Ureter (tissue), 1 donor: ENCODE measurements around the gene MATCAP1. TPM values are rescaled to one million over a fixed set of nuclear protein-coding genes. Genes with fewer than 3 reads are reported as not detected.

Experiments used
- DNase-seq: peaks from one replicate; pipeline ENCODE4 v3.0.0-alpha.2; 2020; ENCODE audit warnings: low spot score
- total RNA-seq: library from RNA; stranded (reverse); gene quantifications from one replicate; pipeline ENCODE4 v1.2.4, GENCODE V29; 2023
- donor health status: DM: yes; HTN: yes; CAD: no.

The MATCAP1 gene
- total RNA-seq, 1 donor from 2014 or later: 50.7 TPM

GRCh38 chr16:67208154-67208896 is 24.6 kb upstream of the MATCAP1 start:
- no peak for DNase-seq

GRCh38 chr16:67207249-67208091 is 23.7 kb upstream of the MATCAP1 start:
- DNase-seq: no peak

DNA sequence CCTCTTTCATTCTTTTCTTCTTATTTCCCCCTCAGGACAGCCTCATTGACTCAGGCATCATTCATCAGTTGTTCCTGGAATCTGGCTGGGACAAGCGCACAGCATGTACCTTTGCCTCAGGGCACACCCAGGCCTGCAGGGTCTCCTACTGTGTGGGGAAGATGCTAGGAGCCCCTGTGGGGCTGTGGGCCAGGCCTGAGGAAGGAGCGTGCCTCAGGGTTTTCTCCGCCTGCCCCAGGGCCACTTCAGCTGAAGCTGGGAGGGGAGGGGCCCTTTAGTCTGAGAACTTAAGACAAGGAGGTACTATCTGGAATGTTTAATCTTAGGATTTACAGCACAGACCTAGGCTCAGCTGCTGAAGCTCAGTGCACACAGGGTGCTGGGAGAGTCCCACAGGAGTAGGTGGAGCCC is 23.1 kb upstream of the MATCAP1 start:
- no peak for DNase-seq

DNA sequence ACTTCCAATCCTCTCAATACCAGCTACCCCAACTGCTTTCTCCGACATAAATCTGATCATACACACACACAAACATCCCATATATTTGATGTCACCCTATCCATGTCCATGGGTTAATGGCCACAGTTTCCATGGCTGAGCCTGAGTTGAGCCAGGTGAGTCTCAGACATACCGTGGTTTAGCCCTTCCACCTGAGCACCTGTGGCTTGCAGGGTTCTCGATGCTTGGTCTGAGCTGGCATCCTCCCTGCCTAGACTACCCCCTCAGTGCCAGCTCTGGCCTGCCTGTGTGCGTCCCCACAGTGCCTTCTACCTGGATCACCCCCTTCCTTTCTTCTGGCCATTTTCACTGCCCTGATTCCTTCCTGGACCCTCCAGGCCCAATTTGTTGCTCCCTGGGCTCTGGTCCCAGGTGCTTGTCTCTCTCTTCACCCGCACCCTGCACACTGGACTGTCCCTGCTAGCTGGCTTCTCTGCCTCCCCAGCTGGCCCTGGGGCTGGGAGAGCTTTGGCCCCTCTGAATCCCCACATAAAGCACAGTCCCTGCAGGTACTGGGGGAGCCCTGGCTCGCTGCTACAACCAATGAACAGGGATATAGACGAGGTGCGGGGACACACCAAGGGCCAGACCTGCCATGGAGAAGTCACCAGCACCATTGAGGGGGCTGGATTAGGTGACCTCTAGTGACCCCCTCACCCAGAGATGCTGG is 22.5 kb upstream of the MATCAP1 start:
- DNase-seq: no peak

DNA sequence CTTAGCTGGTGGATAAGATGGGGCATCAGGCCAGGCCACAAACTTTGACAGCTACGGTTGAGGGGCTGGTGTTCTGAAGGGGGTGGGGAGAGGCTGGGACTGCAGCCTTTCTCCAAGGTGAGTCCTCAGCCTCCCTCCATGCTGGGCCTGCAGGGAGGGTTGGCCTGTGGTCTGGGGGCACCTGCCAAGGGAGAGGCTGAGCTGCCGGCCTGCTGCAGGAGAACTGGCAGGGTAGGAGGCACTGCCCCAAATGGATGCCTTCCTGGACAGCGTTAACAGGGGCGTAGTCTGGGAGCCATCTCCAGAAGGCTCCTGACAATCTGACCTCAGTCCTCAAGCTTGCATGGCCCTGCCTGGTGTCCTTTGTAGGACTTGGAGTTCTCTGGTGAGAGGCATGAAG is 20.3 kb upstream of the MATCAP1 start:
- no peak for DNase-seq

- DNase-seq: no peak
Observed at GRCh38 chr16:67202956-67203493, 19.3 kb upstream of the MATCAP1 start.

DNA sequence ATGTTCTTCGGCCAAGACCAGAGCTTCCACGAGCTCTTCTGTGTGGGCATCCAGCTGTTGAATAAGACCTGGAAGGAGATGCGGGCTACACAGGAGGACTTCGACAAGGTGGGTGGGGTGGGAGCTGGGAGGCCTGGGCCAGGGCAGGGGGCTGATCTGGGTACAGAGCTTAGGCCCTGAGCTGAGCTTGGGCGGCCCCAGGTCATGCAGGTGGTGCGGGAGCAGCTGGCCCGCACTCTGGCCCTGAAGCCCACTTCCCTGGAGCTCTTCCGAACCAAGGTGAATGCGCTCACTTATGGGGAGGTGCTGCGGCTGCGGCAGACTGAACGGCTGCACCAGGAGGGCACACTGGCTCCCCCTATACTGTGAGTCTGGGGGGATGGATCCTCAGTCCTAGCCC is 18.7 kb upstream of the MATCAP1 start:
- no peak for DNase-seq

- DNase-seq: no peak
Observed at GRCh38 chr16:67201411-67202345, 17.9 kb upstream of the MATCAP1 start.

GRCh38 chr16:67200491-67200890 is 16.7 kb upstream of the MATCAP1 start:
- DNase-seq: no peak

GRCh38 chr16:67199808-67200198 is 16.0 kb upstream of the MATCAP1 start:
- DNase-seq: no peak

DNA sequence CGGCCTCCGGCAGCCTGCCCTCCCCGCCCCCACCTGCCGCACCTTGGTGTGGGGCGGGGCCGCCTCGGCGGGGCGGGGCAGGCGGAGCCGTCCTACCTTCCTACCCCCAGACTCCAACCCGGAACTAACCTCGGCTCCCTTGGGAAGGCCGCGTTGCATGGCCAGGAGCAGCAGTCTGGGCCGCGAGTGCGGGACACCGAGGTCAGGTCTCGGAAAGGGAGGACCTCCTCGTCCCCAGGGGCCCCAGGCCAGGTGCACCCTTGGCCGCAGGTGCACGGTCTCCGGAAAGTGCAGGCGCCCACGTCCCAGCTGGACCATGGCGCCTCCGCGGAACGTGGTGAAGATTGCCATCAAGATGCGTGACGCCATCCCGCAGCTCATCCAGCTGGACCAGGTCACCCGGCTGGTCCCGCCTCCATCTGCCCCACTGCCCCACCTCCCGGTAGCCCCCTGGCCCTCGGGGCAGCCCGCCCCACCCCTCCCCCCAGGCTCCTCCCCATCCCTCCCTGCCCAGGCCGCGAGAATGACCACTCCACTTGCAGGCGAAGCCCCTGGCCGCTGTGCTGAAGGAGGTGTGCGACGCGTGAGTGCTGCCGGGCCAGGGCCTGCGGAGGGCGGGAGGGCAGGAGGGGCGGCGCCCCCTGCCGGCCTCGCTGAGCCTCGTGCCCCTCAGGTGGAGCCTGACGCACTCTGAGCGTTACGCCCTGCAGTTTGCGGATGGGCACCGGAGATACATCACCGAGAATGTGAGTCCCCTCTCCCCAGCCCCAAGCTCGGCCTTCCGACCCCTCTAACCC is 15.4 kb upstream of the MATCAP1 start, which contains the start of gene ELMO3:
Gene ELMO3 (plus strand): TSS at position 121 of the 797 bp plus-strand sequence. CDS start 196 bp downstream, at position 317.
- no peak for DNase-seq

DNA sequence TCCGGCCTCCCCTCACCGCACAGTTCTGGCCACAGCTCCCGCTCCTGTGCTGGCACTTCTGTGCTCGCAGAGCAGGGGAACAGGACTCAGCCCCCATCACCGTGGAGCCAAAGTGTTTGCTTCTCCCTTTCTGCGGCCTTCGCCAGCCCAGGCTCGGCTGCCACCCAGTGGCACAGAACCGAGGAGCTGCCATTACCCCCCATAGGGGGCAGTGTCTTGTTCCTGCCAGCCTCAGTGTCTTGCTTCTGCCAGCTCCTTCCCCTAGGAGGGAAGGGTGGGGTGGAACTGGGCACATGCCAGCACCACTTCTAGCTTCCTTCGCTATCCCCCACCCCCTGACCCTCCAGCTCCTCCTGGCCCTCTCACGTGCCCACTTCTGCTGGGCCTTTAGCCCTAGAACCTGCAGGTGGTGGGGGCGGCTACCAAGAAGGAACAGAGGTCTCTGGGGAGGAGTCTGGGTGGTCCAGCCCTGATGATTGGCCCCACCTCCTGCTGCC is 14.5 kb upstream of the MATCAP1 start:
- DNase-seq: no peak

- no peak for DNase-seq
Observed at GRCh38 chr16:67197704-67198103, 13.9 kb upstream of the MATCAP1 start.

- DNase-seq: no peak
Observed at GRCh38 chr16:67196881-67197280, 13.1 kb upstream of the MATCAP1 start.

DNA sequence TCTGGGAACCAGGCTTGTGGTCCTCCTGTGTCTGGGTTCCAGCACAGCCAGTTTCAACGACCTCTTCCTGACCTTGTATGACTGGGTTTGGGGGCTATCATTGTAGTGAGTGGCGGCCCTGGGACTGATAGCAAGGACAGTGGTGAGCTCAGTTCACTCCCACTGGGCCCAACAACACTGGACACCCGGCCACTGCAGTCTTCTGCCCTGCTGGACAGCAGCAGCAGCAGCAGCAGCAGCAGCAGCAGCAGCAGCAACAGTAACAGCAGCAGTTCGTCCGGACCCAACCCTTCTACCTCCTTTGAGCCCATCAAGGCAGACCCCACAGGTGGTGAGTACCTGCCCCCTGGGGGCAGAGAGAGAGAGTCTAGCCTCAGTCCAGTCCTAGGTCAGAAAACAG is 11.9 kb upstream of the MATCAP1 start:
- no peak for DNase-seq

GRCh38 chr16:67194260-67194659 is 10.5 kb upstream of the MATCAP1 start:
- no peak for DNase-seq

DNA sequence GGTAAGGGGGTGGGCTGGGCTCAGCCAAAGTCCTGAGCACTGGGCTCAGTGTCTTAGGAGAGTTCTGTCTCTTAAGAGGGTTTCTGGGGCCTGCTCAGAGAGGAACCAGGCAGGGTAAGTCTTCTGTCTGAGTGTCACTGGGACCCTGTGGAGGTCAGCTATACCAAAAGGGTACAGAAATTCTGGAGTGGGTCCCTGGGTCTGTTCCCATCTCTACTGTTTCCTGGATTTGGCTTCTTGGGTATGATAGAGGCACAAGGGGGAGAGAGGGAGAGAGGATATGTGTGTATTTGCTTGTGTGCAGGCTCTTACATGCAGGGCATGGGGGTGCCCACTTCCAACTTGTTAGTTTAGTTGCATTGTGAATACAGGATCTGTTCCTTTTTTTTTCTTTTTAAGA is 9.8 kb upstream of the MATCAP1 start:
- no peak for DNase-seq

DNA sequence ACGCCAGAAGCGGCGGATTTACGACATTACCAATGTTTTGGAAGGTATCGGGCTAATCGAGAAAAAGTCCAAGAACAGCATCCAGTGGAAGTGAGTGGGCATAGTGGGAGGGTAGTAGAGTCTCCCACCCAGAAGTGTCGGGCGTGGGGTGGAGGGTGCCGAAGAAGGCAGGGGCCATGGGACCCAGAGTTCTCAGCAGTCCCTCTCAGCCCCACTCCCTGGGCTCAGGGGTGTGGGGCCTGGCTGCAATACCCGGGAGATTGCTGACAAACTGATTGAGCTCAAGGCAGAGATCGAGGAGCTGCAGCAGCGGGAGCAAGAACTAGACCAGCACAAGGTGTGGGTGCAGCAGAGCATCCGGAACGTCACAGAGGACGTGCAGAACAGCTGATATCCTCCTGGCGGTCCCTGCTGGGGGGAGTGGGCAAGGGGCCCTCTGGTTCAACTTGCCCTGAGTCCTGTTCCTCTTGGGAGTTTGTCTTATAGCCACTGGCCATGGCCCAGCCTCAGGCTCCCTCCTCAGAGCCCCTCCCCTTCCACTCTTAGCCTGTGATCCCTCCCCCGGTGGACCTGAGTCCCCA is 9.1 kb upstream of the MATCAP1 start:
- DNase-seq: no peak

GRCh38 chr16:67191995-67192681 is 8.4 kb upstream of the MATCAP1 start, which contains the start of gene E2F4:
Gene E2F4, plus strand, starts transcription at chr16:67192155. Its CDS starts 73 bp downstream, at chr16:67192228.
- peak; percentile 91 for DNase-seq
